ENCODE measurements around the gene ZNF775.

ZNF775 gene

GRCh38 chr7:150401424-150401790, 22.3 kb downstream of the ZNF775 start:
- H3K4me1 ChIP-seq (ENCODE audit: control insufficient read depth, insufficient read depth, low read depth, low read length) = peaks cover 33% of the 10 kb centered on the region
- no peak for DNase-seq
- no peak overlapping the region for H2BK15ac ChIP-seq (ENCODE audit: low read depth, poor library complexity, severe bottlenecking)
- no peak overlapping the region for H2BK12ac ChIP-seq (ENCODE audit: low read length in 2 of 2)
- no CpG with 5 or more reads among the region's 1 CpG for WGBS
- H3K4me3 ChIP-seq (ENCODE audit: insufficient read depth in 1 of 2, low read depth in 1 of 2, low read length in 2 of 2) = no peak overlapping the region
- H3K14ac ChIP-seq (ENCODE audit: low read length in 2 of 2) = no peak overlapping the region
- H3K4me2 ChIP-seq (ENCODE audit: low read length, poor library complexity, severe bottlenecking) = no peak overlapping the region
- no peak overlapping the region for H3K23ac ChIP-seq (ENCODE audit: low read length in 2 of 2)
- no peaks in the 10 kb centered on the region for H3K9me3 ChIP-seq (ENCODE audit: control insufficient read depth, low read length)
- H3K4ac ChIP-seq (ENCODE audit: low read depth in 1 of 2, low read length in 2 of 2) = peak overlapping the region in 1 of 2 experiments; percentile 41
- no peak overlapping the region for H2BK5ac ChIP-seq (ENCODE audit: low read depth, low read length, poor library complexity, severe bottlenecking)
- H4K91ac ChIP-seq (ENCODE audit: low read length) = no peak overlapping the region
- no peak overlapping the region for H3K18ac ChIP-seq (ENCODE audit: low read depth in 1 of 2, low read length in 2 of 2)
- no peak overlapping the region for H4K8ac ChIP-seq (ENCODE audit: low read length)
- no peak overlapping the region for H2AK5ac ChIP-seq (ENCODE audit: low read length, severe bottlenecking)
- H2BK120ac ChIP-seq (ENCODE audit: low read depth, low read length) = no peak overlapping the region
- peaks cover 10 to 27% of the 10 kb centered on the region in 2 experiments for H3K36me3 ChIP-seq (ENCODE audit: control insufficient read depth in 1 of 2, insufficient read depth in 2 of 2, low read depth in 1 of 2, low read length in 2 of 2)
- H3K27ac ChIP-seq (ENCODE audit: low read length, poor library complexity, severe bottlenecking) = no peak overlapping the region
- H3K27me3 ChIP-seq (ENCODE audit: control insufficient read depth in 1 of 2, insufficient read depth in 1 of 2, low read length in 2 of 2) = no peaks in the 10 kb centered on the region
- peaks cover 12% of the 10 kb centered on the region for H3K79me1 ChIP-seq (replicated peaks; ENCODE audit: low read length, poor library complexity, severe bottlenecking)
- no peak overlapping the region for H3K9ac ChIP-seq (ENCODE audit: low read length)
- H2AFZ ChIP-seq (ENCODE audit: low read depth, low read length) = no peak overlapping the region

GRCh38 chr7:150401861-150402631, 22.9 kb downstream of the ZNF775 start:
- Histone ChIP-seq H3K18ac (ENCODE audit: low read depth in 1 of 2, low read length in 2 of 2) (no peak overlapping the region), H2BK15ac (ENCODE audit: low read depth, poor library complexity, severe bottlenecking) (no peak overlapping the region), H3K4me2 (ENCODE audit: low read length, poor library complexity, severe bottlenecking) (no peak overlapping the region), H3K4me1 (ENCODE audit: control insufficient read depth, insufficient read depth, low read depth, low read length) (peaks cover 37% of the 10 kb centered on the region), H3K27ac (ENCODE audit: low read length, poor library complexity, severe bottlenecking) (no peak overlapping the region), H3K27me3 (ENCODE audit: control insufficient read depth in 1 of 2, insufficient read depth in 1 of 2, low read length in 2 of 2) (no peaks in the 10 kb centered on the region), H2AFZ (ENCODE audit: low read depth, low read length) (no peak overlapping the region), H3K79me1 (replicated peaks; ENCODE audit: low read length, poor library complexity, severe bottlenecking) (peaks cover 12% of the 10 kb centered on the region), H3K4ac (ENCODE audit: low read depth in 1 of 2, low read length in 2 of 2) (no peak overlapping the region), H3K36me3 (ENCODE audit: control insufficient read depth in 1 of 2, insufficient read depth in 2 of 2, low read depth in 1 of 2, low read length in 2 of 2) (peaks cover 10 to 21% of the 10 kb centered on the region in 2 experiments), H3K9me3 (ENCODE audit: control insufficient read depth, low read length) (no peaks in the 10 kb centered on the region), H2AK5ac (ENCODE audit: low read length, severe bottlenecking) (no peak overlapping the region), H3K9ac (ENCODE audit: low read length) (no peak overlapping the region), H4K8ac (ENCODE audit: low read length) (no peak overlapping the region), H4K91ac (ENCODE audit: low read length) (no peak overlapping the region), H3K14ac (ENCODE audit: low read length in 2 of 2) (no peak overlapping the region), H3K23ac (ENCODE audit: low read length in 2 of 2) (no peak overlapping the region), H3K4me3 (ENCODE audit: insufficient read depth in 1 of 2, low read depth in 1 of 2, low read length in 2 of 2) (no peak overlapping the region), H2BK120ac (ENCODE audit: low read depth, low read length) (no peak overlapping the region), H2BK12ac (ENCODE audit: low read length in 2 of 2) (no peak overlapping the region), H2BK5ac (ENCODE audit: low read depth, low read length, poor library complexity, severe bottlenecking) (no peak overlapping the region)
- WGBS = 71% methylated on average over 6 of the region's 7 CpGs
- no peak for DNase-seq

- H3K4me1 ChIP-seq (ENCODE audit: control insufficient read depth, insufficient read depth, low read depth, low read length) = peaks cover 44% of the 10 kb centered on the region
- H3K36me3 ChIP-seq (ENCODE audit: control insufficient read depth in 1 of 2, insufficient read depth in 2 of 2, low read depth in 1 of 2, low read length in 2 of 2) = peaks cover 8 to 17% of the 10 kb centered on the region in 2 experiments
- WGBS = 91% methylated on average over 13 of the region's 13 CpGs
- H3K9ac ChIP-seq (ENCODE audit: low read length) = no peak overlapping the region
- no peaks in the 10 kb centered on the region for H3K27me3 ChIP-seq (ENCODE audit: control insufficient read depth in 1 of 2, insufficient read depth in 1 of 2, low read length in 2 of 2)
- H2BK15ac ChIP-seq (ENCODE audit: low read depth, poor library complexity, severe bottlenecking) = no peak overlapping the region
- no peak overlapping the region for H2BK5ac ChIP-seq (ENCODE audit: low read depth, low read length, poor library complexity, severe bottlenecking)
- no peak for DNase-seq
- no peak overlapping the region for H2AFZ ChIP-seq (ENCODE audit: low read depth, low read length)
- H3K18ac ChIP-seq (ENCODE audit: low read depth in 1 of 2, low read length in 2 of 2) = peak overlapping the region in 1 of 2 experiments; percentile 30
- H3K14ac ChIP-seq (ENCODE audit: low read length in 2 of 2) = peak overlapping the region in 1 of 2 experiments; percentile 62
- peak overlapping the region in 1 of 2 experiments; percentile 31 for H2BK12ac ChIP-seq (ENCODE audit: low read length in 2 of 2)
- H3K4me3 ChIP-seq (ENCODE audit: insufficient read depth in 1 of 2, low read depth in 1 of 2, low read length in 2 of 2) = no peak overlapping the region
- H3K23ac ChIP-seq (ENCODE audit: low read length in 2 of 2) = no peak overlapping the region
- no peak overlapping the region for H4K8ac ChIP-seq (ENCODE audit: low read length)
- no peaks in the 10 kb centered on the region for H3K9me3 ChIP-seq (ENCODE audit: control insufficient read depth, low read length)
- H4K91ac ChIP-seq (ENCODE audit: low read length) = no peak overlapping the region
- no peak overlapping the region for H3K4me2 ChIP-seq (ENCODE audit: low read length, poor library complexity, severe bottlenecking)
- H3K79me1 ChIP-seq (replicated peaks; ENCODE audit: low read length, poor library complexity, severe bottlenecking) = peaks cover 10% of the 10 kb centered on the region
- H2AK5ac ChIP-seq (ENCODE audit: low read length, severe bottlenecking) = no peak overlapping the region
- H3K4ac ChIP-seq (ENCODE audit: low read depth in 1 of 2, low read length in 2 of 2) = peak overlapping the region in 1 of 2 experiments; percentile 0
- no peak overlapping the region for H2BK120ac ChIP-seq (ENCODE audit: low read depth, low read length)
- no peak overlapping the region for H3K27ac ChIP-seq (ENCODE audit: low read length, poor library complexity, severe bottlenecking)
Observed at GRCh38 chr7:150402671-150403321, 23.7 kb downstream of the ZNF775 start.

- Histone ChIP-seq H3K4me1 (ENCODE audit: control insufficient read depth, insufficient read depth, low read depth, low read length) (peaks cover 45% of the 10 kb centered on the region), H2AK5ac (ENCODE audit: low read length, severe bottlenecking) (no peak overlapping the region), H4K8ac (ENCODE audit: low read length) (peak overlapping the region; percentile 72), H3K27me3 (ENCODE audit: control insufficient read depth in 1 of 2, insufficient read depth in 1 of 2, low read length in 2 of 2) (no peaks in the 10 kb centered on the region), H3K9ac (ENCODE audit: low read length) (peak overlapping the region; percentile 94), H3K9me3 (ENCODE audit: control insufficient read depth, low read length) (no peaks in the 10 kb centered on the region), H3K4me2 (ENCODE audit: low read length, poor library complexity, severe bottlenecking) (no peak overlapping the region), H2BK15ac (ENCODE audit: low read depth, poor library complexity, severe bottlenecking) (no peak overlapping the region), H3K23ac (ENCODE audit: low read length in 2 of 2) (no peak overlapping the region), H2BK120ac (ENCODE audit: low read depth, low read length) (no peak overlapping the region), H3K14ac (ENCODE audit: low read length in 2 of 2) (peak overlapping the region in 1 of 2 experiments; percentile 9), H2BK5ac (ENCODE audit: low read depth, low read length, poor library complexity, severe bottlenecking) (no peak overlapping the region), H3K18ac (ENCODE audit: low read depth in 1 of 2, low read length in 2 of 2) (no peak overlapping the region), H3K4me3 (ENCODE audit: insufficient read depth in 1 of 2, low read depth in 1 of 2, low read length in 2 of 2) (peak overlapping the region in 1 of 2 experiments; percentile 87), H2BK12ac (ENCODE audit: low read length in 2 of 2) (peak overlapping the region in 1 of 2 experiments; percentile 59), H3K36me3 (ENCODE audit: control insufficient read depth in 1 of 2, insufficient read depth in 2 of 2, low read depth in 1 of 2, low read length in 2 of 2) (peaks cover under 1 to 15% of the 10 kb centered on the region in 2 experiments), H3K4ac (ENCODE audit: low read depth in 1 of 2, low read length in 2 of 2) (peak overlapping the region in 1 of 2 experiments; percentile 16), H2AFZ (ENCODE audit: low read depth, low read length) (no peak overlapping the region), H4K91ac (ENCODE audit: low read length) (no peak overlapping the region), H3K27ac (ENCODE audit: low read length, poor library complexity, severe bottlenecking) (no peak overlapping the region), H3K79me1 (replicated peaks; ENCODE audit: low read length, poor library complexity, severe bottlenecking) (peaks cover 5% of the 10 kb centered on the region)
- WGBS = 92% methylated on average over 12 of the region's 13 CpGs
- no peak for DNase-seq
Observed at GRCh38 chr7:150403376-150404171, 24.4 kb downstream of the ZNF775 start.

Data from mesenchymal stem cell (in vitro differentiated cells and primary cell).